ENCODE data around the gene POU2F2.
"Not testable (repeated sequence)": the region's sequence is repeated elsewhere in the genome, so short reads cannot be mapped to it uniquely, and the experiment has no call there.

The POU2F2 gene

DNA sequence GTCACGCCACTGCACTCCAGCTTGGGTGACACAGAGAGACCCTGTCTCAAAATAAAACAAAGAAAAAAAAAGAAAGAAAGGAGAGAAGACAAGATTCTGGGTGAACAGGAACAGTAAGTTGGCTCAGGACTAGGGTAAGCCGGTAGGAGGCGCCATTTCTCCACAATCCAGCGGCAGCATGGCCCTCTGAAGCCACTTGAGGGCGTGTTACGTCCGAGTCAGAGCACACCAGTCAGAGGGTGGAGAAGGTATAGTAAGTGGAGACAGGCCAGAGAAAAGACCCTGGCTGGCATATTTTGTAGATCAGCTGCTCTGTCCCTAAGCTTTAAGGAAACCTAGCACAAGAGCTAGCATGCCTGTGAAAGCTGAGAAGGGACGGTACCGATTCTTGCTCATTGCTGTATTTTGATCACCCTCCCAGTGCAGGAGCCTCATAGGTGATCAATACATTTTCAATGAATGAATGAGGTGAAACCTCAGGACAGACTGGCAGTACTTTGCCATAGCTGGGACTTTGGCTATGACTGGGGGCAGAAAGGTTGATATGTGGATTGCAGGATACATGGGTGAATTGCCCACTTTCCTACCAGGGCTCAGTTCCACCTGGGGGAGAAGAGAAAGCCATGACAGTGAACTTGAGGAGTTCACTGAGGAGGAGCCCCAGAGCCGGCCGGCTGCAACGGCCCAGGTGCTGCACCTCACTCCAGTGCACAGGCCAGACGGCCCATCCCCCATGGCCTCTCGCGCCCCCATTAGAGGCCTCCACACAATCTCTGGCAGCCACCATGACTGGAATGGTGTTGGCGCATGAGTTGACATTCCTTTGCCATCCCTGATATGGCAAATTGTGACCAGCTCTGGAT lies 23.5 kb downstream of the POU2F2 start:
- TF ChIP-seq, protein P1, sequence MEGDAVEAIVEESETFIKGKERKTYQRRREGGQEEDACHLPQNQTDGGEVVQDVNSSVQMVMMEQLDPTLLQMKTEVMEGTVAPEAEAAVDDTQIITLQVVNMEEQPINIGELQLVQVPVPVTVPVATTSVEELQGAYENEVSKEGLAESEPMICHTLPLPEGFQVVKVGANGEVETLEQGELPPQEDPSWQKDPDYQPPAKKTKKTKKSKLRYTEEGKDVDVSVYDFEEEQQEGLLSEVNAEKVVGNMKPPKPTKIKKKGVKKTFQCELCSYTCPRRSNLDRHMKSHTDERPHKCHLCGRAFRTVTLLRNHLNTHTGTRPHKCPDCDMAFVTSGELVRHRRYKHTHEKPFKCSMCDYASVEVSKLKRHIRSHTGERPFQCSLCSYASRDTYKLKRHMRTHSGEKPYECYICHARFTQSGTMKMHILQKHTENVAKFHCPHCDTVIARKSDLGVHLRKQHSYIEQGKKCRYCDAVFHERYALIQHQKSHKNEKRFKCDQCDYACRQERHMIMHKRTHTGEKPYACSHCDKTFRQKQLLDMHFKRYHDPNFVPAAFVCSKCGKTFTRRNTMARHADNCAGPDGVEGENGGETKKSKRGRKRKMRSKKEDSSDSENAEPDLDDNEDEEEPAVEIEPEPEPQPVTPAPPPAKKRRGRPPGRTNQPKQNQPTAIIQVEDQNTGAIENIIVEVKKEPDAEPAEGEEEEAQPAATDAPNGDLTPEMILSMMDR (IDR thresholded peaks at IDR 0.05; ENCODE audit: poor library complexity, severe bottlenecking): peak; percentile 99
- Histone ChIP-seq H3K27me3 (ENCODE audit: insufficient read depth, poor library complexity, severe bottlenecking) (no peaks in the 10 kb centered on the region), H3K4me1 (ENCODE audit: insufficient read depth, poor library complexity, severe bottlenecking) (peaks cover 28% of the 10 kb centered on the region), H3K9me3 (ENCODE audit: severe bottlenecking) (no peaks in the 10 kb centered on the region), H3K4me3 (ENCODE audit: severe bottlenecking) (no peak overlapping the region), H3K36me3 (ENCODE audit: low read depth) (no peaks in the 10 kb centered on the region), H3K27ac (ENCODE audit: poor library complexity, severe bottlenecking) (peak overlapping the region; percentile 96)
- DNase-seq (ENCODE audit: low spot score): no peak
- peak; percentile 61 for ATAC-seq (ENCODE audit: low read depth)

DNA sequence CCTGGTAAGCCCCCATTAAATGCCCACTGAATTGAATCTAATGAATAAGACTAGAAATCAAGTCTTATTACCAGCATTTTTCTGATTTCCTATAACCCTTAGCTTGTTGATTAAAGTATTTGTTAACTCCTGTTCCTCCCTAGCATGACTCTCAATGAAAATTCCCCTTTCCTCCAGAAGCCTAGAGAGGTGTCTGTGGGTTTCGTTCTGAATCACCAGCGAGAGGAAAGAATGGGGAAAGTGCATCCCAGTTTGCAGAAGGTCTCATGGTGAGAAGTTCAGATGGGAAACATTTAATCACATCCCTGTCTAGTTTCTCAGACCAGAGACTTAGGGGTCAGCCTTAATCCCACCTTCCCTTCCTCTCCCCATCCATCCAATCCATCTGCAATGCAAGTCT lies 26.9 kb downstream of the POU2F2 start:
- TF ChIP-seq, protein P1 (IDR thresholded peaks at IDR 0.05; ENCODE audit: poor library complexity, severe bottlenecking): no peak
- H3K27me3 ChIP-seq (ENCODE audit: insufficient read depth, poor library complexity, severe bottlenecking): no peaks in the 10 kb centered on the region
- no peak overlapping the region for H3K27ac ChIP-seq (ENCODE audit: poor library complexity, severe bottlenecking)
- H3K4me1 ChIP-seq (ENCODE audit: insufficient read depth, poor library complexity, severe bottlenecking): peaks cover 2% of the 10 kb centered on the region
- no peaks in the 10 kb centered on the region for H3K9me3 ChIP-seq (ENCODE audit: severe bottlenecking)
- H3K4me3 ChIP-seq (ENCODE audit: severe bottlenecking): no peak overlapping the region
- no peak for ATAC-seq (ENCODE audit: low read depth)
- no peaks in the 10 kb centered on the region for H3K36me3 ChIP-seq (ENCODE audit: low read depth)
- DNase-seq (ENCODE audit: low spot score): no peak

DNA sequence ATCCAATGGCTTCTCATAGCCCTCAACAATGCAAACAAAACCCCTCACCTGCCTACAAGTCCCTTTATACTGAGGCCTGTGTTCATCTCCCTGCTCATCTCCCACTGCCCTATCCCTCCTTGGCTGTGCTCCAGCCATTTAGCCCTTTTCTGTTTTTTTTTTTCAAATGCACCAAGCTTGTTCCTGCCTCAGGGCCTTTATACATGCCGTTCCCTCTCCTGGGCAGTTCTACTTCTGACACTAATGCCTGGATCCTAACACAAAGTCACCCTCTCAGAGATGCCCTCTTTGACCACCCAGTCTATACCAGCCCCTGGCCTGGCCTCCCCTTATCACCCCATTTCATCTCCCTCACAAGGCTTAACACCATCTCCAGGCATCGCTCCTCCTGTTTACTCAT lies 29.4 kb downstream of the POU2F2 start:
- H3K36me3 ChIP-seq (ENCODE audit: low read depth): no peaks in the 10 kb centered on the region
- H3K27ac ChIP-seq (ENCODE audit: poor library complexity, severe bottlenecking): no peak overlapping the region

DNA sequence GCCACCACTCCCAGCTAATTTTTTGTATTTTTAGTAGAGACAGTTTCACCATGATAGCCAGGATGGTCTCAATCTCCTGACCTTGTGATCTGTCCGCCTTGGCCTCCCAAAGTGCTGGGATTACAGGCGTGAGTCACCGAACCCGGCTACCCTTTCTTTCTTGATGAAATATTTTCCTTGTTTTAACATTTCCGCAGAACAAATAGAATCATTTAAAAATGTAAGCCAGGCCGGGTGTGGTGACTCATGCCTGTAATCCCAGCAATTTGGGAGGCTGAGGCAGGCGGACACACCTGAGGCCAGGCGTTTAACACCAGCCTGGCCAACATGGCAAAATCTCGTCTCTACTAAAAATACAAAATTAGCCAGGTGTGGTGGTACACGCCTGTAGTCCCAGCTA lies 32.0 kb downstream of the POU2F2 start:
- H3K36me3 ChIP-seq (ENCODE audit: low read depth); H3K4me3 ChIP-seq (ENCODE audit: severe bottlenecking); H3K9me3 ChIP-seq (ENCODE audit: severe bottlenecking); DNase-seq (ENCODE audit: low spot score); H3K4me1 ChIP-seq (ENCODE audit: insufficient read depth, poor library complexity, severe bottlenecking); H3K27me3 ChIP-seq (ENCODE audit: insufficient read depth, poor library complexity, severe bottlenecking): not testable (repeated sequence)
- peak overlapping the region; percentile 18 for H3K27ac ChIP-seq (ENCODE audit: poor library complexity, severe bottlenecking)
- ATAC-seq (ENCODE audit: low read depth): peak; percentile 50; the same call in 2 of the 3 replicates

More for the DNA sequence above, 29.4 kb downstream of the POU2F2 start:
- DNase-seq (ENCODE audit: low spot score): no peak
- H3K9me3 ChIP-seq (ENCODE audit: severe bottlenecking): no peaks in the 10 kb centered on the region
- ATAC-seq (ENCODE audit: low read depth): no peak
- TF ChIP-seq, protein P1 (IDR thresholded peaks at IDR 0.05; ENCODE audit: poor library complexity, severe bottlenecking): no peak
- no peaks in the 10 kb centered on the region for H3K27me3 ChIP-seq (ENCODE audit: insufficient read depth, poor library complexity, severe bottlenecking)
- H3K4me1 ChIP-seq (ENCODE audit: insufficient read depth, poor library complexity, severe bottlenecking): peaks cover 3% of the 10 kb centered on the region
- no peak overlapping the region for H3K4me3 ChIP-seq (ENCODE audit: severe bottlenecking)

DNA sequence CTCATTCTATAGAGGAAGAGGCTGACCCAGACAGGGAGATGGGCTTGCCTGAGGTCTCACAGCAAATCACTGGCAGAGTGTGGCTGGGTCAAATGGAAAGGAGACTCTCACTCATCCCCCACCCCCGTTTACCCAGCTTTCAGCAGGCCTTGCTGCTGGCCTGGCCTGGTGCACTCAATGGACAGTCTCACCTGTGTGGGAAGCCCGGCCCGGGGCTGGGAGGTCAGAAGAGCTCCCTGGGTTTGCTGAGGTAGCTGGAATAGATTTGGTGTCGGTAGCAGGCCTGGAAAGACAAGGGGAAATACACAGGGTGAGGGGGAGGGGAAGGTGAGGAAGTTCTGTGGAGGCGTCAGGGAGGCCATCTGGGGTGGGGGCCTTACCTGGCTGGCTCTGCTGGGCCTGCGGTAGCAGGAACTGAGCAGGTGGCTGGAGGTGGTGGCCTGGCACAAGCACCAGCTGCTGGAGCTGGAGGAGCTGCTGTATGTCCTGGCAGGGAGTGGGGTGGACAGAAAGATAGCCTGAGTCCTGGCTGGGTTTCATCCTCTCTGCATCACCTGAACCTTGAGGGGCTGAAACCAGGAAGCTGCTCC lies 32.8 kb downstream of the POU2F2 start:
- no peak for DNase-seq (ENCODE audit: low spot score)
- TF ChIP-seq, protein P1 (IDR thresholded peaks at IDR 0.05; ENCODE audit: poor library complexity, severe bottlenecking): no peak
- Histone ChIP-seq H3K36me3 (ENCODE audit: low read depth) (no peaks in the 10 kb centered on the region), H3K4me1 (ENCODE audit: insufficient read depth, poor library complexity, severe bottlenecking) (peaks cover 3% of the 10 kb centered on the region), H3K27me3 (ENCODE audit: insufficient read depth, poor library complexity, severe bottlenecking) (no peaks in the 10 kb centered on the region), H3K27ac (ENCODE audit: poor library complexity, severe bottlenecking) (peak overlapping the region; percentile 18), H3K4me3 (ENCODE audit: severe bottlenecking) (no peak overlapping the region), H3K9me3 (ENCODE audit: severe bottlenecking) (no peaks in the 10 kb centered on the region)
- ATAC-seq (ENCODE audit: low read depth): no peak

Data from RWPE2 (cell line).